Measurements from ENCODE around the gene CAMTA1.

The CAMTA1 gene

GRCh38 chr1:7487766-7488474 lies 702.7 kb downstream of the CAMTA1 start:
- ATAC-seq = no peak
- TF ChIP-seq ZC3H10 (CRISPR knock-in tag; IDR thresholded peaks at IDR 0.05) (no peak), GLIS3 (CRISPR knock-in tag; IDR thresholded peaks at IDR 0.05) (no peak), ZFP30 (CRISPR knock-in tag; IDR thresholded peaks at IDR 0.05) (no peak), ESRRG (CRISPR knock-in tag; IDR thresholded peaks at IDR 0.05) (no peak), ZNF8 (CRISPR knock-in tag; IDR thresholded peaks at IDR 0.05) (no peak), ZNF70 (CRISPR knock-in tag; IDR thresholded peaks at IDR 0.05) (no peak), TSHZ2 (CRISPR knock-in tag; IDR thresholded peaks at IDR 0.05) (no peak), BACH2 (CRISPR knock-in tag; IDR thresholded peaks at IDR 0.05; ENCODE audit: borderline replicate concordance) (no peak), ARNTL (CRISPR knock-in tag; IDR thresholded peaks at IDR 0.05; ENCODE audit: borderline replicate concordance, low read depth) (no peak), TOX (CRISPR knock-in tag; IDR thresholded peaks at IDR 0.05; ENCODE audit: borderline replicate concordance) (no peak), ZNF565 (CRISPR knock-in tag; conservative IDR thresholded peaks at IDR 0.05; ENCODE audit: low read depth) (no peak), PPARA (CRISPR knock-in tag; IDR thresholded peaks at IDR 0.05; ENCODE audit: borderline replicate concordance) (no peak)
- TF ChIP-seq, protein P1, sequence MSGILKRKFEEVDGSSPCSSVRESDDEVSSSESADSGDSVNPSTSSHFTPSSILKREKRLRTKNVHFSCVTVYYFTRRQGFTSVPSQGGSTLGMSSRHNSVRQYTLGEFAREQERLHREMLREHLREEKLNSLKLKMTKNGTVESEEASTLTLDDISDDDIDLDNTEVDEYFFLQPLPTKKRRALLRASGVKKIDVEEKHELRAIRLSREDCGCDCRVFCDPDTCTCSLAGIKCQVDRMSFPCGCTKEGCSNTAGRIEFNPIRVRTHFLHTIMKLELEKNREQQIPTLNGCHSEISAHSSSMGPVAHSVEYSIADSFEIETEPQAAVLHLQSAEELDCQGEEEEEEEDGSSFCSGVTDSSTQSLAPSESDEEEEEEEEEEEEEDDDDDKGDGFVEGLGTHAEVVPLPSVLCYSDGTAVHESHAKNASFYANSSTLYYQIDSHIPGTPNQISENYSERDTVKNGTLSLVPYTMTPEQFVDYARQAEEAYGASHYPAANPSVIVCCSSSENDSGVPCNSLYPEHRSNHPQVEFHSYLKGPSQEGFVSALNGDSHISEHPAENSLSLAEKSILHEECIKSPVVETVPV (CRISPR knock-in tag; IDR thresholded peaks at IDR 0.05) = no peak

DNA sequence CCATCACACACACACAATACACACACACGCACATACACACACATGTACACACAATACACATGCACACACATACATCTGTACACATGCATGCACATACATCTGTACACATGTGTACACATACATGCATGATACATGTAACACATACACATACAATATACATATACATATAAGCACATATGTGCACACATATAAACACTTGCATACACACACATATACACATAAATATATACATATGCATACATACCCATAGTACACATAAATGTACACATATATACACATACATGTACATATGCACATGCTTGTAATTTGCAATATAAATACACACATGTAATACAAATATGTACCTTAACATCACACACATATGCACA lies 703.2 kb downstream of the CAMTA1 start:
- no peak for ATAC-seq
- TF ChIP-seq BACH2 (CRISPR knock-in tag; IDR thresholded peaks at IDR 0.05; ENCODE audit: borderline replicate concordance) (no peak), TOX (CRISPR knock-in tag; IDR thresholded peaks at IDR 0.05; ENCODE audit: borderline replicate concordance) (no peak), SNAI2 (CRISPR knock-in tag; IDR thresholded peaks at IDR 0.05) (no peak), ZNF565 (CRISPR knock-in tag; conservative IDR thresholded peaks at IDR 0.05; ENCODE audit: low read depth) (no peak), ESRRG (CRISPR knock-in tag; IDR thresholded peaks at IDR 0.05) (no peak), ZFP3 (CRISPR knock-in tag; IDR thresholded peaks at IDR 0.05) (no peak), CSDC2 (CRISPR knock-in tag; IDR thresholded peaks at IDR 0.05) (no peak), RARB (CRISPR knock-in tag; IDR thresholded peaks at IDR 0.05) (no peak), ARNTL (CRISPR knock-in tag; IDR thresholded peaks at IDR 0.05; ENCODE audit: borderline replicate concordance, low read depth) (no peak), ZFP30 (CRISPR knock-in tag; IDR thresholded peaks at IDR 0.05) (no peak), POU6F1 (CRISPR knock-in tag; IDR thresholded peaks at IDR 0.05; ENCODE audit: borderline replicate concordance, low read depth) (no peak), TSHZ2 (CRISPR knock-in tag; IDR thresholded peaks at IDR 0.05) (no peak), ISL1 (CRISPR knock-in tag; IDR thresholded peaks at IDR 0.05) (no peak), GLIS3 (CRISPR knock-in tag; IDR thresholded peaks at IDR 0.05) (no peak), ZC3H10 (CRISPR knock-in tag; IDR thresholded peaks at IDR 0.05) (no peak), ZNF8 (CRISPR knock-in tag; IDR thresholded peaks at IDR 0.05) (no peak)
- TF ChIP-seq, protein P1 (CRISPR knock-in tag; IDR thresholded peaks at IDR 0.05) = no peak
- TF ChIP-seq, protein P2, sequence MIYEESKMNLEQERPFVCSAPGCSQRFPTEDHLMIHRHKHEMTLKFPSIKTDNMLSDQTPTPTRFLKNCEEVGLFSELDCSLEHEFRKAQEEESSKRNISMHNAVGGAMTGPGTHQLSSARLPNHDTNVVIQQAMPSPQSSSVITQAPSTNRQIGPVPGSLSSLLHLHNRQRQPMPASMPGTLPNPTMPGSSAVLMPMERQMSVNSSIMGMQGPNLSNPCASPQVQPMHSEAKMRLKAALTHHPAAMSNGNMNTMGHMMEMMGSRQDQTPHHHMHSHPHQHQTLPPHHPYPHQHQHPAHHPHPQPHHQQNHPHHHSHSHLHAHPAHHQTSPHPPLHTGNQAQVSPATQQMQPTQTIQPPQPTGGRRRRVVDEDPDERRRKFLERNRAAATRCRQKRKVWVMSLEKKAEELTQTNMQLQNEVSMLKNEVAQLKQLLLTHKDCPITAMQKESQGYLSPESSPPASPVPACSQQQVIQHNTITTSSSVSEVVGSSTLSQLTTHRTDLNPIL (CRISPR knock-in tag; IDR thresholded peaks at IDR 0.05; ENCODE audit: low read depth) = no peak
